Measurements from ENCODE around the gene GUCY1A2.

- TF ChIP-seq POLR2A (IDR thresholded peaks at IDR 0.05; ENCODE audit: low read depth, low read length) = no peak
- no peak for TF ChIP-seq POU2F2 (IDR thresholded peaks at IDR 0.05; ENCODE audit: low read depth, low read length)
- no peak for TF ChIP-seq SPI1 (IDR thresholded peaks at IDR 0.05; ENCODE audit: low read depth, low read length)
- no peak for TF ChIP-seq POLR2AphosphoS5 (IDR thresholded peaks at IDR 0.05; ENCODE audit: low read depth, low read length)
- no peak for TF ChIP-seq TAF1 (IDR thresholded peaks at IDR 0.05; ENCODE audit: low read depth, low read length)
These were observed 183.7 kb downstream of the GUCY1A2 start for GRCh38 chr11:106834567-106834966.
